D721Med (cell line): Measurements from ENCODE around the gene ACVR1.
"Not testable (repeated sequence)": the region's sequence is repeated elsewhere in the genome, so short reads cannot be mapped to it uniquely, and the experiment has no call there.

ENCODE experiments used
- DNase-seq: peaks from one replicate; pipeline ENCODE4 v3.0.0; 2011; ENCODE audit warnings: low spot score; ENCODE audit not compliant: insufficient read length
- FAIRE-seq: peaks from 2 replicates; lab custom pipeline; 2011; peaks lifted over from hg19 to GRCh38; lab: Jason Lieb, UNC
- CTCF ChIP-seq: IDR thresholded peaks from 2 replicates; pipeline ENCODE4 v1.5.1; 2012; ENCODE audit warnings: mild to moderate bottlenecking, control low read depth; ENCODE audit not compliant: insufficient read depth; ENCODE audit errors: missing control alignments

ACVR1 gene

DNA sequence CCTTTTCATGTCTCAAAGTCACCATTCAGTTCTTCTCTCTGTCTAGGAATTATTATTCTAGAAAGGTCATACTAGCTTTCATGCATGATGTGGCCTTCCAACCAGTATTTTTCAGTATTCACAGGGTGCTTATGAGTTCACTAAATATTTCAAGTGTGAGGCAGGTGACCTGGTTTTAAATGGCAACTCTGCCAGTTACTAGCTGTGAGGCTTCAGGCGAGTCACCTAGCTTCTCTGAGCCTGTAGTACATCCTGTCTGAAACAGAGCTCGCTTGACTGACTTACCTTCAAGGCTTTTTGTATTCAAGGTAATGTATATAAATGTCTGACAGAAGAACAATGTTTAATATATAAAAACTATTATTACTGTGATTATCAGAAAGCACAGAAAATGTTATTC lies 19.4 kb upstream of the ACVR1 start:
- TF ChIP-seq CTCF = no peak
- DNase-seq (no peak), FAIRE-seq (no peak)

GRCh38 chr2:157894694-157895435 lies 18.7 kb upstream of the ACVR1 start:
- DNase-seq = no peak
- no peak for FAIRE-seq
- TF ChIP-seq CTCF = no peak

GRCh38 chr2:157893611-157894010 lies 17.5 kb upstream of the ACVR1 start:
- no peak for TF ChIP-seq CTCF
- FAIRE-seq (no peak), DNase-seq (no peak)

GRCh38 chr2:157891643-157892041 lies 15.5 kb upstream of the ACVR1 start:
- no peak for TF ChIP-seq CTCF
- no peak for FAIRE-seq
- no peak for DNase-seq

DNA sequence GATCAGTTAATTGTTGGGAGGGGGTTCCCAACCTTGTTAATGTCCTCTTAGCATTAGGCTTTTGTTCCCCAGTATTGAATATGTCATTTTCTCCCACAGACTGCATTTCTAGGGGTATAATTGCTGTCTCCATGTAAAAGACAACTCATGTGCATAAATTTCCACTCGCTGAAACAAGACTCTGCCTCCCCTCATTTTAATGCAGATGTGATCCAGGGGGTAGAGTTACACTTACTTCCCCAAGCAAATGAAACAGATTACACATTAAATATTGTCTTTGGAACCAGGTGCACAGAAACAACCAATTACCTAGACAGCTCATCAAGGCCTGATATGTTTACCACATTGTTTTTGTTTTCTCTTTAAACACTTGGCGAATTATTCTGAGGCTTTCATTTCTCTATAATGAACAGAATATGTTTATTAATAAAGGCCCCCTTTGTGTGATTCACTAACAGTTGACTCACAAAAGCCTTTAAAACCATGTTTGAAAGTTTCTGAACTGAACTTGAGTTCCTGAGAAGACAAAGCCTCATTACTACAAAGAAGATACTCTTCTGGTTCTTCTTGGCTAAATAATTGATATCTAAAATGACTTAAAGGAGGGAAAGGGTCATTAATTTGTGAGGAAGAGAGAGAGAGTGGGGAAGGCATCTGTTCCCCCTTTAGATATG lies 15.0 kb upstream of the ACVR1 start:
- DNase-seq = no peak
- FAIRE-seq = no peak
- TF ChIP-seq CTCF = no peak

DNA sequence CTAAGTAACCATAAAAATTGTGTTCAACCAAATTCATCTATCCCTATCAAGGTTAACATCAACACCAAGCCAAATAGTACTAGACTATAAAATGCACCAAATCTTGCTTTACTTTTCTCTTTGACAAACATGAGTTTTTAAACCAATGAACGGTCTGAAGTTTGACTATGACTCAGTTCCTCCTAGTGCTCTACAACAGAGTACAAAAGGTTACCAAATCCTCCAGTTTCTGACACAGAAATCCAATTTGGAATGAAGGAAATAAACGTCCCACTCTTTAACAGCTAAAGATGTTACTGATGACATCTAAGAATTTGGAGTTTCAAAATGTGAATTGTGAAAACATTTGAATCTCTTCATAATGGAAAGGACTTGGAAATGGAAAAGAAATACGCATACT lies 11.8 kb upstream of the ACVR1 start:
- no peak for TF ChIP-seq CTCF
- DNase-seq = no peak
- FAIRE-seq = no peak

DNA sequence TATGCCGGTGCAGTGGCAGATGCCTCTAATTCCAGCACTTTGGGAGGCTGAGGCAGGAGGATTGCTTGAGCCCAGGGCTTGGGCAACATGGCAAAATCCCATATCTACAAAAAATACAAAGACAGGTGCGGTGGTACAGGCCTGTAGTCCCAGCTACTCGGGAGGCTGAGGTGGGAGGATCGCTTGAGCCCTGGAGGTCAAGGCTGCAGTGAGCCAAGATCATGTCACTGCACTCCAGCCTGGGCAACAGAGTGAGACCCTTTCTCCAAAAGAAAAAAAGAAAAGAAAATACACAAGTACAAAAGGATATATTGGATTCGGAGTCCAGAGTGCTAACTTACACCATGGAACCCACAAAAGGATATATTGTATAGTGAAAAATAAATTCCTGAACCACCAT lies 8.4 kb upstream of the ACVR1 start:
- not testable (repeated sequence) for FAIRE-seq, DNase-seq
